Cardiac muscle cell (in vitro differentiated cells and primary cell): ENCODE results near the gene OTULIN. TPM values are rescaled to one million over a fixed set of nuclear protein-coding genes. Genes with fewer than 3 reads are reported as not detected.

Experiments used
- DNase-seq, 2 donors: peaks; one replicate each; pipeline versions ENCODE4 v3.0.0 to v3.0.0-alpha.2; 2010 to 2017; ENCODE audit warnings: low read depth in 1 of 2, low spot score in 1 of 2
- H3K27ac ChIP-seq: fragments of 200-600 bp; sonication (generic); 2 replicates; pipeline ENCODE4 v1.5.1; 2016
- H3K27me3 ChIP-seq: fragments of 200-600 bp; sonication (generic); 2 replicates; pipeline ENCODE4 v1.6.0; 2016; ENCODE audit warnings: control low read depth
- H3K36me3 ChIP-seq: fragments of 200-600 bp; sonication (generic); 2 replicates; pipeline ENCODE4 v1.5.1; 2016; ENCODE audit warnings: control low read depth
- H3K4me1 ChIP-seq: fragments of 200-600 bp; sonication (generic); 2 replicates; pipeline ENCODE4 v1.8.1; 2017; ENCODE audit warnings: low read depth, mild to moderate bottlenecking, mixed run types
- H3K4me3 ChIP-seq: fragments of 200-600 bp; sonication (generic); 2 replicates; pipeline ENCODE4 v1.5.1; 2016; ENCODE audit warnings: mild to moderate bottlenecking
- H3K9me3 ChIP-seq: fragments of 200-600 bp; sonication (generic); 2 replicates; pipeline ENCODE4 v1.5.1; 2017; ENCODE audit warnings: low read depth, mild to moderate bottlenecking, control low read depth
- polyA plus RNA-seq: library from polyadenylated mRNA; unstranded; fragments of >200 nt; fragmentation: Nextera tagmentation; extraction: Ambion mirVana; gene quantifications from 2 replicates; pipeline ENCODE4 v1.2.1, GENCODE V29; 2016
- total RNA-seq: library from RNA; depleted of rRNA; stranded (reverse); fragments of >200 nt; gene quantifications from 2 replicates; pipeline ENCODE4 v1.2.3, GENCODE V29; 2016
- TF ChIP-seq, protein P1 (sequence below): IDR thresholded peaks from 2 replicates; pipeline ENCODE4 v1.5.1; 2012; ENCODE audit warnings: low read depth, mild to moderate bottlenecking, low read length

The OTULIN gene
- total and polyA plus RNA-seq, 2 experiments from 2014 or later, result 17.1 to 31.2 TPM

DNA sequence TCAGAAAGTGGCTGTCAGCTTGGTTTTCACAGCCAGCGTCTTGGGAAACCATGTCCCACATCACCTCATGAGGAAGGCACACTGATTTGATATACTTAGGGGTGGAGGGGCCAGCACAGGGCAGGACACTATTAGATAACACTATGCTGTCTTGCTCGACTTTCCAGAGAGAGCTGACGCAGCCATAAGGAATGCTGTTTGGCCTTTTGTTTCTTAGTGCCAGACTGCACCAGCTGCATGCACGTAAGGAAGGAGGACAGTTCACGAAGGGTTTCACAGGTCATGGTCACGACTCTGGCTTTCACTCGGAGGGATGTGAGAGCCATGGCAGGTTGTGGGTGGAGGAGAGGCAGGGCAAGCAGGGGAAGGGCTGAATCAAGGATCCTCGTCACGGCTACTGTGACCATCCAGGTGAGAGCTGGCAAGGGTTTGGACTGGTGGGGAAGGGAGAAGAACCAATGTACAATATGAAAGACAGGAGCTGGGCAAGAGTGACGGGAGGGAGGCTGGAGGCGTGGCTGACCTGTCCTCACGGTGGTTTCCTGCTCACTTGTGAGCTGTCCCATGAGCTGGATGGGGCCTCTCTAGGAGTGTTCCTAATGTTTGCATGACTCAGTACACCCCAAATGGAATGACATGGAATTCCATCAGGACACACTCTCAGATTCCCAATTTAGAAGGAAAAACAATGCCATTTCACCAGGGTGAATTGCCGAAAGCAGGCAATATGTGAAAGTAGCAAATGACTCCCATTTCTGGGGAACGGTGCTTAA lies 61.7 kb downstream of the OTULIN start:
- Histone ChIP-seq H3K4me1 (peaks cover 26% of the 10 kb centered on the region), H3K27me3 (no peaks in the 10 kb centered on the region), H3K4me3 (no peak overlapping the region), H3K36me3 (no peaks in the 10 kb centered on the region), H3K9me3 (no peaks in the 10 kb centered on the region), H3K27ac (no peak overlapping the region)
- DNase-seq, result peak in 1 of 2 donors; percentile 44
- TF ChIP-seq, protein P1, sequence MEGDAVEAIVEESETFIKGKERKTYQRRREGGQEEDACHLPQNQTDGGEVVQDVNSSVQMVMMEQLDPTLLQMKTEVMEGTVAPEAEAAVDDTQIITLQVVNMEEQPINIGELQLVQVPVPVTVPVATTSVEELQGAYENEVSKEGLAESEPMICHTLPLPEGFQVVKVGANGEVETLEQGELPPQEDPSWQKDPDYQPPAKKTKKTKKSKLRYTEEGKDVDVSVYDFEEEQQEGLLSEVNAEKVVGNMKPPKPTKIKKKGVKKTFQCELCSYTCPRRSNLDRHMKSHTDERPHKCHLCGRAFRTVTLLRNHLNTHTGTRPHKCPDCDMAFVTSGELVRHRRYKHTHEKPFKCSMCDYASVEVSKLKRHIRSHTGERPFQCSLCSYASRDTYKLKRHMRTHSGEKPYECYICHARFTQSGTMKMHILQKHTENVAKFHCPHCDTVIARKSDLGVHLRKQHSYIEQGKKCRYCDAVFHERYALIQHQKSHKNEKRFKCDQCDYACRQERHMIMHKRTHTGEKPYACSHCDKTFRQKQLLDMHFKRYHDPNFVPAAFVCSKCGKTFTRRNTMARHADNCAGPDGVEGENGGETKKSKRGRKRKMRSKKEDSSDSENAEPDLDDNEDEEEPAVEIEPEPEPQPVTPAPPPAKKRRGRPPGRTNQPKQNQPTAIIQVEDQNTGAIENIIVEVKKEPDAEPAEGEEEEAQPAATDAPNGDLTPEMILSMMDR, result no peak

DNA sequence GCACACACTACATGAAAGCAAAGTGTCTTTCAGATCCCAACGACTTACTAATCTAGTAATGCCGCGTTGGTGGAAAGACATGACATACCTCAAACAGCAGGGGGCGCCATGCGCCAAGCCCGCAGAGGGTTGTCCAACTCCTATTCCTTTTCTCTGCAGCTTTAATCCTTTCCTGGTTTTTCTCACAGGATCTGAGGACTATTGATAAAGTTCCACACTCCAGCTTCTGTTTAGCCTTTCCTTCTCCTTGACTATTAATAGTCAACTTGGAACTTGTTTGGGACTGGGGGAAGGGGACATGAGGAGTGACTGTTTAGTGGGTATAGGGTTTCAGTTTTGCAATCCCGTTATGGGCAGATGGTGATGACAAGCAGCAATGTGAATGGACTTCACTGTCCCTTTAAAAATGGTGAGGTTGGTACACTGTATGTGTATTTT lies 62.9 kb downstream of the OTULIN start:
- Histone ChIP-seq H3K4me1 (peaks cover 26% of the 10 kb centered on the region), H3K27me3 (no peaks in the 10 kb centered on the region), H3K9me3 (no peaks in the 10 kb centered on the region), H3K27ac (peak overlapping the region; percentile 70), H3K36me3 (no peaks in the 10 kb centered on the region), H3K4me3 (no peak overlapping the region)
- TF ChIP-seq, protein P1, result peak; percentile 92
- peak; percentile 89 to 91 for DNase-seq

DNA sequence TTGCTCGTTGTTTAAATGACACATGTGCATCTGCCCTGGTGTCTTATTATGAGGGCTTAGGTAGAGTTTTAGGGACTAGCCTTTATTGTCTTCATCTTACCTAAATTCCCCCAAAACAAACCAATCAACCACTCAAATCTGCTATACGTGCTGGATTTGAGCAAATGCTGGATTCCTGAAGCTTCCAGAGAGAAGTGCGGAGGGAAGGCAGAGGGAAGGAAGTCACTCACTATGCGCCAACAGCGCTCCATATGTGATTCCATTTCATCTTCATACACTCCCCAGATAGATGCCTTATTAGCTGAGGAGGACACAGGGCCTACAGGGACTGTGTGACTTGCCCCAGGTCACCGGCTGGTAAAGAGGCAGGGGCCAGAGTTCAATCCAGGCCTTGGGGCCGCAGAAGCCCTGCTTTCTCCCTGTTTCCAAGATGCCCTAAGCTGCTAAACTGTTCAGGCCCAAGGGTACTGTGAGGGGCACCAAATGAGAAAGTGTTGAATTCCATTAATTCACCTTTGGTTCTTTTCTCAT lies 63.5 kb downstream of the OTULIN start:
- peak overlapping the region; percentile 70 for H3K27ac ChIP-seq

DNA sequence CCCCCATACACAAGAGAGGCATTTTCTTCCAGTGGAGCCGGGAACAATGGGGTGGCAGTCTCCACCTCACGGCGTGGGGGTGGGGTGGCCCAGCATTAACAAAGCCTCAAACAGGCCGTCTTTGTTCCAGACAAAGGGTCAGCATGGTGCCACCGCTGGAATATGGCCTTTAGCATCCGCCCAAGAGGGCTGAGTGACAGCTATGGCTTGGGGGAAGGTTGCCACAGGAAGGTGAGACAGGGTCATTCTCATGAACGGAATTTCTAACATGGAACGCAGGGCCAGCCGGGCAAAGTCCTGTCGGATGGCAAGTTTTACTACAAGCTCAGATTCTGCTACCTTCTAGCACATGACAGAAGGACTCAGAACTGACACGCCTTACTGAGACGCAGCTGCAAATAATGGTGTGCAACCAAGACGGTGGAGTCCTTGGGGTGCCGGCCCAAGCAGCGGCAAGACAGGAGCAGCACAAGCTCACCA lies 64.0 kb downstream of the OTULIN start:
- peak overlapping the region; percentile 70 for H3K27ac ChIP-seq
- DNase-seq, result no peak
- H3K36me3 ChIP-seq, result no peaks in the 10 kb centered on the region
- H3K4me1 ChIP-seq, result peaks cover 26% of the 10 kb centered on the region
- TF ChIP-seq, protein P1, result no peak
- H3K9me3 ChIP-seq, result no peaks in the 10 kb centered on the region
- no peak overlapping the region for H3K4me3 ChIP-seq
- no peaks in the 10 kb centered on the region for H3K27me3 ChIP-seq

More for the DNA sequence above, 63.5 kb downstream of the OTULIN start:
- no peak for DNase-seq
- no peak overlapping the region for H3K4me3 ChIP-seq
- H3K27me3 ChIP-seq, result no peaks in the 10 kb centered on the region
- no peaks in the 10 kb centered on the region for H3K36me3 ChIP-seq
- TF ChIP-seq, protein P1, result no peak
- H3K9me3 ChIP-seq, result no peaks in the 10 kb centered on the region
- H3K4me1 ChIP-seq, result peaks cover 26% of the 10 kb centered on the region

DNA sequence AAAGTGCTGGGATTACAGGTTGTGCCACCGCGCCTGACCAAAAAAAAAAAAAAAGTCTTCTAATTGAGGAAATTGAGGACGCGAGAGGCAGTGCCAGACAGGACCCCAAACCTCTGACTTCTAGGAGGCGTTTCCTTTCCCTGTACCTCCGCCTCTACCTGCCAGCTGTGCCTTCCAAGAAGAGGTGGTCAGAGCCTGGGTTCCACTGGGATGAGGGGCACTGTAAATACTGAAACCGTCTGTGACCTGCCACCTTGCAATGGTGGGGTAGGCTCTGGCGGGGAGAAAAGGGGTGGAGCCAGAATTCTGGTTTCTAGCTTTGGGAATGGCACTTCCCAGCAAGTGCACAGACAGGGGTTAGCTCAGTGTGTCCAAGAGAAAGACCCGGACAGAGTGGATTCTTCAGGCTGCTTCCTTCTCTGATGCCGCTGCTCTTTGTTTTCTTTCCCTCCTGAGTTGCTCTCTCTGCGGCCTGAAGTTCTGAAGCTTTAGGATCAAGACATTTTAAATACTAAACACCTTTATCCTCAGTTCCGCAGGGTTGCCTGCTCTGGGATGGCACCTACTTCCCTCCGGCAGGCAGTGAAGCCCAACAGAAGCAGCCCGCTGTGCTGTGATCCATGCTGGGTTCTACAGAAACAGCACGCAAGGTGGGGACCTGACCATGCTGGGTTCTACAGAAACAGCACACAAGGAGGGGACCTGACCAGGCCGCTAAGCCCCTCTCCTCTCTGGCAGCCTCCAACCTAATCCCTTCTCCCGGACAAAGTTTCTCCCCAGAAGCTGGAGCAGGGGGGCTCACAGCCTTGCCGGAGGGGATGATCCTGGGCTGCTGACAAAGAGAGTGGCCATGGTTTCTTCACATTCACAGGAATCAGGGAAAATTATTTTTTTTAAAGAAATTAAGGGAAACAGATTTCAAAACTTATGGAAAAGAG lies 65.2 kb downstream of the OTULIN start:
- TF ChIP-seq, protein P1, result no peak
- no peak for DNase-seq
- Histone ChIP-seq H3K4me3 (no peak overlapping the region), H3K36me3 (no peaks in the 10 kb centered on the region), H3K27ac (peak overlapping the region; percentile 10), H3K9me3 (no peaks in the 10 kb centered on the region), H3K4me1 (peaks cover 26% of the 10 kb centered on the region), H3K27me3 (no peaks in the 10 kb centered on the region)
